Esophagus mucosa (tissue), 1 donor: ENCODE data around the gene FZR1. TPM values are rescaled to one million over a fixed set of nuclear protein-coding genes. Genes with fewer than 3 reads are reported as not detected.
"Not testable (repeated sequence)": the region's sequence is repeated elsewhere in the genome, so short reads cannot be mapped to it uniquely, and the experiment has no call there.

Source experiments
- ATAC-seq: fragments of 200-7000 bp; cut with Tn5 transposase; one replicate; pipeline ENCODE4 v1.9.1; 2020
- total RNA-seq: library from RNA; stranded (reverse); gene quantifications from one replicate; pipeline ENCODE4 v1.2.4, GENCODE V29; 2023
- donor health status: DM: yes; HTN: yes; CAD: no.

FZR1 gene
- total RNA-seq, 1 donor from 2014 or later, result 38.5 TPM

GRCh38 chr19:3515891-3516422 is 9.8 kb downstream of the FZR1 start:
- no peak for ATAC-seq

GRCh38 chr19:3516675-3517207 is 10.6 kb downstream of the FZR1 start:
- ATAC-seq, result no peak

GRCh38 chr19:3517638-3518037 is 11.5 kb downstream of the FZR1 start:
- ATAC-seq, result no peak

GRCh38 chr19:3518255-3518654 is 12.1 kb downstream of the FZR1 start:
- no peak for ATAC-seq

- no peak for ATAC-seq
Observed at GRCh38 chr19:3518659-3519058, 12.5 kb downstream of the FZR1 start.

- no peak for ATAC-seq
Observed at GRCh38 chr19:3519126-3519525, 13.0 kb downstream of the FZR1 start.

- ATAC-seq, result peak; percentile 93
Observed at GRCh38 chr19:3520166-3521103, 14.3 kb downstream of the FZR1 start.

GRCh38 chr19:3521104-3521445 is 15.0 kb downstream of the FZR1 start:
- no peak for ATAC-seq

GRCh38 chr19:3522421-3523360 is 16.6 kb downstream of the FZR1 start:
- no peak for ATAC-seq

- no peak for ATAC-seq
Observed at GRCh38 chr19:3523361-3524077, 17.4 kb downstream of the FZR1 start.

GRCh38 chr19:3524078-3524842 is 18.1 kb downstream of the FZR1 start:
- ATAC-seq, result no peak

- no peak for ATAC-seq
Observed at GRCh38 chr19:3524904-3525451, 18.9 kb downstream of the FZR1 start.

GRCh38 chr19:3526507-3527237 is 20.6 kb downstream of the FZR1 start:
- no peak for ATAC-seq

GRCh38 chr19:3527238-3527910 is 21.3 kb downstream of the FZR1 start:
- ATAC-seq, result no peak

- no peak for ATAC-seq
Observed at GRCh38 chr19:3528080-3528479, 22.0 kb downstream of the FZR1 start.

GRCh38 chr19:3528539-3529211 is 22.6 kb downstream of the FZR1 start:
- no peak for ATAC-seq

- not testable (repeated sequence) for ATAC-seq
Observed at GRCh38 chr19:3529299-3529698, 23.2 kb downstream of the FZR1 start.

- ATAC-seq, result no peak
Observed at GRCh38 chr19:3530389-3530788, 24.3 kb downstream of the FZR1 start.

GRCh38 chr19:3531716-3532115 is 25.6 kb downstream of the FZR1 start:
- no peak for ATAC-seq
